ENCODE data around the gene LAMB1.

DNA sequence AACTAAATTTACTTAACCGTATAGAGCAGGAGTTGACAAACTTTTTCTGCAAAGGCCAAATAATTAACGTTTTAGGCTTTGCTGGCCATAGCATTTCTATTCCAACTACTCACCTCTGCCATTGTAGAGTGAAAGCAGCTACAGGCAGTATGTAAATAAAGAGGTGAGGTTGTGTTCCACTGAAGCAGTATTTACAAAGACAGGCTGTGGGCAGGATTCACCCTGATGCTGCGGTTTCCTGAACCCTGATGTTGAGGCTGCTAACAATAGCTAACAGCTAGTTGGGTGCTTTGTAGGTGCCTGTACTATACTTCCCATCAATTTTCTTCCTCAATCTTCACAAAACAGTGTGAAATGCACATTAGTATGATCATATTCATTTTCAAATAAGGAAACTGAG lies 47.0 kb upstream of the LAMB1 start:
- TF ChIP-seq, protein P1, sequence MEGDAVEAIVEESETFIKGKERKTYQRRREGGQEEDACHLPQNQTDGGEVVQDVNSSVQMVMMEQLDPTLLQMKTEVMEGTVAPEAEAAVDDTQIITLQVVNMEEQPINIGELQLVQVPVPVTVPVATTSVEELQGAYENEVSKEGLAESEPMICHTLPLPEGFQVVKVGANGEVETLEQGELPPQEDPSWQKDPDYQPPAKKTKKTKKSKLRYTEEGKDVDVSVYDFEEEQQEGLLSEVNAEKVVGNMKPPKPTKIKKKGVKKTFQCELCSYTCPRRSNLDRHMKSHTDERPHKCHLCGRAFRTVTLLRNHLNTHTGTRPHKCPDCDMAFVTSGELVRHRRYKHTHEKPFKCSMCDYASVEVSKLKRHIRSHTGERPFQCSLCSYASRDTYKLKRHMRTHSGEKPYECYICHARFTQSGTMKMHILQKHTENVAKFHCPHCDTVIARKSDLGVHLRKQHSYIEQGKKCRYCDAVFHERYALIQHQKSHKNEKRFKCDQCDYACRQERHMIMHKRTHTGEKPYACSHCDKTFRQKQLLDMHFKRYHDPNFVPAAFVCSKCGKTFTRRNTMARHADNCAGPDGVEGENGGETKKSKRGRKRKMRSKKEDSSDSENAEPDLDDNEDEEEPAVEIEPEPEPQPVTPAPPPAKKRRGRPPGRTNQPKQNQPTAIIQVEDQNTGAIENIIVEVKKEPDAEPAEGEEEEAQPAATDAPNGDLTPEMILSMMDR (IDR thresholded peaks at IDR 0.05; ENCODE audit: low read length): no peak
- TF ChIP-seq EZH2 (IDR thresholded peaks at IDR 0.05; ENCODE audit: borderline replicate concordance, low read length): no peak
